Gastroesophageal sphincter (tissue), 4 donors: ENCODE results near the gene AK8. TPM values are rescaled to one million over a fixed set of nuclear protein-coding genes. Genes with fewer than 3 reads are reported as not detected.

Experiments used
- ATAC-seq: fragments of 150-250 bp; one replicate; pipeline ENCODE4 v1.9.1; 2016; ENCODE audit warnings: mild to moderate bottlenecking, moderate library complexity
- H3K27ac ChIP-seq, 4 donors: fragments of 200-600 bp; sonication (generic) in 3 of 4; 1 replicate in 3 of 4; 2 replicates in 1 of 4; pipeline ENCODE4 v1.5.1; 2016 to 2019
- H3K27me3 ChIP-seq: fragments of 200-600 bp; sonication (generic); one replicate; pipeline ENCODE4 v1.5.1; 2019
- H3K36me3 ChIP-seq, 2 donors: fragments of 200-600 bp; sonication (generic); one replicate each; pipeline ENCODE4 v1.5.1; 2019; ENCODE audit warnings: control low read depth in 1 of 2
- H3K4me1 ChIP-seq, 3 donors: fragments of 200-600 bp; sonication (generic); 1 replicate in 2 of 3; 2 replicates in 1 of 3; pipeline ENCODE4 v1.5.1; 2016 to 2019; ENCODE audit warnings: control low read depth in 2 of 3
- H3K4me3 ChIP-seq, 2 donors: fragments of 200-600 bp; sonication (generic); one replicate each; pipeline ENCODE4 v1.5.1; 2019; ENCODE audit warnings: mild to moderate bottlenecking in 1 of 2, moderate library complexity in 1 of 2
- H3K9me3 ChIP-seq, 3 donors: fragments of 200-600 bp; sonication (generic); one replicate each; pipeline ENCODE4 v1.5.1; 2017 to 2019; ENCODE audit warnings: control low read depth in 2 of 3
- EP300 ChIP-seq: sonication (generic); formaldehyde crosslinking; IDR thresholded peaks from one replicate; pipeline ENCODE4 v1.6.1; 2017; ENCODE audit warnings: antibody characterized with exemption, mild to moderate bottlenecking
- POLR2A ChIP-seq, 2 donors: fragments of 450-650 bp; IDR thresholded peaks; one replicate each; pipeline ENCODE4 v1.6.1; 2017; ENCODE audit warnings: antibody characterized with exemption in 2 of 2, mild to moderate bottlenecking in 2 of 2, moderate library complexity in 1 of 2
- POLR2AphosphoS5 ChIP-seq: sonication (generic); formaldehyde crosslinking; IDR thresholded peaks from one replicate; pipeline ENCODE4 v1.6.1; 2017; ENCODE audit warnings: antibody characterized with exemption
- WGBS, 2 donors: methylation state at CpG; one replicate each; pipeline ENCODE4 v1.1.5; 2018; ENCODE audit warnings: low coverage in 1 of 2; 5-methylcytosine and 5-hydroxymethylcytosine counted together
- total RNA-seq, 4 donors: library from RNA; depleted of rRNA; stranded (reverse); fragments of >200 nt; gene quantifications; one replicate each; pipeline ENCODE4 v1.1.0, GENCODE V29; 2016
- TF ChIP-seq, protein P1 (sequence below), 4 experiments: fragments of 200-600 bp in 2 of 4; fragments of 450-650 bp in 2 of 4; sonication (generic) in 1 of 4; IDR thresholded peaks; one replicate each; pipeline ENCODE4 v1.5.1; 2017 to 2019; ENCODE audit warnings: antibody characterized with exemption in 4 of 4, mild to moderate bottlenecking in 2 of 4, moderate library complexity in 2 of 4

AK8 gene
- total RNA-seq, 4 donors from 2014 or later: 0.31 to 0.81 (median 0.63) TPM

- Histone ChIP-seq H3K4me1 (no peaks in the 10 kb centered on the region), H3K9me3 (no peaks in the 10 kb centered on the region), H3K27me3 (peaks cover 48% of the 10 kb centered on the region), H3K27ac (no peak overlapping the region), H3K36me3 (no peaks in the 10 kb centered on the region), H3K4me3 (no peak overlapping the region)
- 66 to 72% methylated on average over 7 to 10 of the region's 16 CpGs for WGBS, 2 donors
- no peak for ATAC-seq
- TF ChIP-seq POLR2AphosphoS5 (no peak), EP300 (no peak), POLR2A (IDR thresholded peaks at IDR 0.05) (no peak)
- TF ChIP-seq, protein P1, sequence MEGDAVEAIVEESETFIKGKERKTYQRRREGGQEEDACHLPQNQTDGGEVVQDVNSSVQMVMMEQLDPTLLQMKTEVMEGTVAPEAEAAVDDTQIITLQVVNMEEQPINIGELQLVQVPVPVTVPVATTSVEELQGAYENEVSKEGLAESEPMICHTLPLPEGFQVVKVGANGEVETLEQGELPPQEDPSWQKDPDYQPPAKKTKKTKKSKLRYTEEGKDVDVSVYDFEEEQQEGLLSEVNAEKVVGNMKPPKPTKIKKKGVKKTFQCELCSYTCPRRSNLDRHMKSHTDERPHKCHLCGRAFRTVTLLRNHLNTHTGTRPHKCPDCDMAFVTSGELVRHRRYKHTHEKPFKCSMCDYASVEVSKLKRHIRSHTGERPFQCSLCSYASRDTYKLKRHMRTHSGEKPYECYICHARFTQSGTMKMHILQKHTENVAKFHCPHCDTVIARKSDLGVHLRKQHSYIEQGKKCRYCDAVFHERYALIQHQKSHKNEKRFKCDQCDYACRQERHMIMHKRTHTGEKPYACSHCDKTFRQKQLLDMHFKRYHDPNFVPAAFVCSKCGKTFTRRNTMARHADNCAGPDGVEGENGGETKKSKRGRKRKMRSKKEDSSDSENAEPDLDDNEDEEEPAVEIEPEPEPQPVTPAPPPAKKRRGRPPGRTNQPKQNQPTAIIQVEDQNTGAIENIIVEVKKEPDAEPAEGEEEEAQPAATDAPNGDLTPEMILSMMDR (IDR thresholded peaks at IDR 0.05): no peak
Measured at GRCh38 chr9:132793606-132794580, 84.2 kb downstream of the AK8 start.

DNA sequence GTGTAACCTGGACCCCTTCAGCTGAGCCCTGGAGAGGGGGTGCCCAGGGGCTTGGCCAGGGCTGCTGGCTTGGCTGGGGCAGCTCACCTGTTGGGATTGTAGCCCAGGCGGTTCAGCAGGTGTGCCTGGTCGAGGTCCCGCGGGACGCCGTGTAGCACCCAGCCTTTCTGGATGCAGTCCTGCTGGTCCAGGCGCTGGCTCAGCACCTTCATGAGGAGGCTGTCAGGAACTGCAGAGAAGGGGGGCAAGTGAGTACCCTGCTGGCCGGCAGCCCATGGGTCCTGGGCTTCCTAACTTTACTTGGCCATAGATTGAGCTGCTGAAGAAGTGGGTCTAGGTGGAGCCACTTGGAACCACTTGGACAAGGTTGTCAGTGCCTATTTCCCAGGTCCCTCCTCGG lies 85.5 kb downstream of the AK8 start:
- no CpG with 5 or more reads among the region's 9 CpGs for WGBS, 2 donors
- H3K9me3 ChIP-seq: no peaks in the 10 kb centered on the region
- H3K4me1 ChIP-seq: no peaks in the 10 kb centered on the region
- no peak overlapping the region for H3K27ac ChIP-seq
- peaks cover 40% of the 10 kb centered on the region for H3K27me3 ChIP-seq
- H3K4me3 ChIP-seq: no peak overlapping the region
- no peak for ATAC-seq
- H3K36me3 ChIP-seq: no peaks in the 10 kb centered on the region
- TF ChIP-seq POLR2AphosphoS5: no peak
- TF ChIP-seq, protein P1 (IDR thresholded peaks at IDR 0.05): no peak
- no peak for TF ChIP-seq POLR2A (IDR thresholded peaks at IDR 0.05)
- TF ChIP-seq EP300: no peak

DNA sequence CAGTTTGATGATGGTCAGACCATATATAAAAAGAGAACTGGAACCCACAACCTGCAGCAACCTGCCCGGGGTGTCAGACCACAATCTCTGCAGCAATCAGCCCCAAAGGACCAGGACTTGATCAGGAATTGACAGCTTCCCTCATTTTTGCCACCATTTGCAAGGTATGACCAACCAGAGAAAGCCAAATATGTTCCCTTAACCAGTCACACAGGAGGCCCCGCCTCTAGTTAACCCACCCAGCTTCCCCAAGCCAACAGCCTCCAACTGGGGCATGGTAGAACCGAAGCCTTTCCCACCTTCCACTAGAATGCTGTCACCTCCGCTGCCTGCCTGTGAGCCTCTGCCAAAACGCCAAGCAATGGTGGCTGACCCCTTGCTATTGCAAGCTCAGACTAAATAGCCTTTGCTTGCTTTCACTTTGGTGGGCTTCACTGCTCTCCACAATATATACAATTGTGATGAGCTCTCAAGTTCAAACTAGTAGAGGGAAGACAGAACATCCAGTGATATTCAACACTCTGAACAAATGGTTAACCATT lies 86.3 kb downstream of the AK8 start:
- 70 to 89% methylated on average over 1 to 2 of the region's 5 CpGs for WGBS, 2 donors
- ATAC-seq: no peak
- TF ChIP-seq, protein P1 (IDR thresholded peaks at IDR 0.05): no peak
- TF ChIP-seq EP300: no peak
- TF ChIP-seq POLR2AphosphoS5: no peak
- TF ChIP-seq POLR2A (IDR thresholded peaks at IDR 0.05): no peak
- H3K27ac ChIP-seq: no peak overlapping the region
- H3K9me3 ChIP-seq: no peaks in the 10 kb centered on the region
- H3K4me3 ChIP-seq: no peak overlapping the region
- H3K36me3 ChIP-seq: no peaks in the 10 kb centered on the region
- H3K4me1 ChIP-seq: no peaks in the 10 kb centered on the region
- peaks cover 33% of the 10 kb centered on the region for H3K27me3 ChIP-seq

- 58 to 66% methylated on average over 3 of the region's 3 CpGs for WGBS, 2 donors
- Histone ChIP-seq H3K4me3 (no peak overlapping the region), H3K9me3 (no peaks in the 10 kb centered on the region), H3K4me1 (no peaks in the 10 kb centered on the region), H3K27me3 (peaks cover 18% of the 10 kb centered on the region), H3K36me3 (no peaks in the 10 kb centered on the region), H3K27ac (no peak overlapping the region)
- TF ChIP-seq POLR2A (IDR thresholded peaks at IDR 0.05) (no peak), EP300 (no peak), POLR2AphosphoS5 (no peak)
- TF ChIP-seq, protein P1 (IDR thresholded peaks at IDR 0.05): no peak
- ATAC-seq: no peak
Measured at GRCh38 chr9:132789719-132790118, 88.4 kb downstream of the AK8 start.
